HG03565 (cell line): ENCODE data around the gene DNAJB13.
A peak's percentile ranks its signal among the peaks of the same experiment; 100 is the strongest.
"Not testable (repeated sequence)": the region's sequence is repeated elsewhere in the genome, so short reads cannot be mapped to it uniquely, and the experiment has no call there.

ENCODE experiments used
- ATAC-seq: cut with Tn5 transposase; IDR thresholded peaks from one replicate; pipeline ENCODE4 v1.9.1; 2021; ENCODE audit warnings: mild to moderate bottlenecking, moderate library complexity; ENCODE audit not compliant: unreplicated experiment

DNAJB13 gene

GRCh38 chr11:73976451-73977151 lies 25.8 kb downstream of the DNAJB13 start:
- ATAC-seq = no peak

GRCh38 chr11:73977856-73978519 lies 27.2 kb downstream of the DNAJB13 start:
- no peak for ATAC-seq

- ATAC-seq = no peak
Observed at GRCh38 chr11:73978576-73979086, 27.8 kb downstream of the DNAJB13 start.

- ATAC-seq = peak; percentile 30
Observed at GRCh38 chr11:73980001-73980961, 29.5 kb downstream of the DNAJB13 start.

GRCh38 chr11:73981051-73981805 lies 30.4 kb downstream of the DNAJB13 start:
- no peak for ATAC-seq

- ATAC-seq = peak; percentile 24
Observed at GRCh38 chr11:73982595-73982989, 31.8 kb downstream of the DNAJB13 start, which contains the start of gene UCP2. Gene UCP2 (minus strand): TSS chr11:73982843. CDS start chr11:73978378, 4,465 bp downstream.

GRCh38 chr11:73982990-73983740 lies 32.3 kb downstream of the DNAJB13 start:
- ATAC-seq = peak; percentile 75

GRCh38 chr11:73983741-73984538 lies 33.1 kb downstream of the DNAJB13 start:
- no peak for ATAC-seq

GRCh38 chr11:73985661-73986060 lies 34.8 kb downstream of the DNAJB13 start:
- ATAC-seq = not testable (repeated sequence)

- ATAC-seq = no peak
Observed at GRCh38 chr11:73988227-73988626, 37.4 kb downstream of the DNAJB13 start.

- ATAC-seq = no peak
Observed at GRCh38 chr11:73989156-73989555, 38.3 kb downstream of the DNAJB13 start.

- ATAC-seq = no peak
Observed at GRCh38 chr11:73990730-73991129, 39.9 kb downstream of the DNAJB13 start.

GRCh38 chr11:73991471-73992006 lies 40.7 kb downstream of the DNAJB13 start:
- ATAC-seq = no peak

GRCh38 chr11:73995247-73995646 lies 44.4 kb downstream of the DNAJB13 start:
- ATAC-seq = peak; percentile 47

- ATAC-seq = no peak
Observed at GRCh38 chr11:73995731-73996130, 44.9 kb downstream of the DNAJB13 start.

GRCh38 chr11:73996161-73996747 lies 45.4 kb downstream of the DNAJB13 start:
- no peak for ATAC-seq

- ATAC-seq = no peak
Observed at GRCh38 chr11:73997120-73997770, 46.4 kb downstream of the DNAJB13 start.
